Transverse colon (tissue), 3 donors: ENCODE results near the gene MED17.

Source experiments
- CTCF ChIP-seq, 5 experiments: fragments of 200-600 bp in 3 of 5; fragments of 450-650 bp in 2 of 5; sonication (generic) in 3 of 5; IDR thresholded peaks; 1 replicate in 2 of 5; 2 replicates in 3 of 5; pipeline ENCODE4 v1.5.1; 2016 to 2017; ENCODE audit warnings: antibody characterized with exemption in 5 of 5, inconsistent platforms in 3 of 5, mild to moderate bottlenecking in 2 of 5, moderate library complexity in 1 of 5
- EP300 ChIP-seq: sonication (generic); formaldehyde crosslinking; IDR thresholded peaks from one replicate; pipeline ENCODE4 v1.6.1; 2017; ENCODE audit warnings: antibody characterized with exemption, low read depth
- POLR2A ChIP-seq: fragments of 450-650 bp; IDR thresholded peaks from one replicate; pipeline ENCODE4 v1.6.1; 2016; ENCODE audit warnings: antibody characterized with exemption, mild to moderate bottlenecking, moderate library complexity

GRCh38 chr11:93753241-93753640, 30.8 kb upstream of the MED17 start:
- TF ChIP-seq CTCF (IDR thresholded peaks at IDR 0.05) (no peak), POLR2A (no peak), EP300 (no peak)
